ENCODE results near the gene ODAD2.

ODAD2 gene

DNA sequence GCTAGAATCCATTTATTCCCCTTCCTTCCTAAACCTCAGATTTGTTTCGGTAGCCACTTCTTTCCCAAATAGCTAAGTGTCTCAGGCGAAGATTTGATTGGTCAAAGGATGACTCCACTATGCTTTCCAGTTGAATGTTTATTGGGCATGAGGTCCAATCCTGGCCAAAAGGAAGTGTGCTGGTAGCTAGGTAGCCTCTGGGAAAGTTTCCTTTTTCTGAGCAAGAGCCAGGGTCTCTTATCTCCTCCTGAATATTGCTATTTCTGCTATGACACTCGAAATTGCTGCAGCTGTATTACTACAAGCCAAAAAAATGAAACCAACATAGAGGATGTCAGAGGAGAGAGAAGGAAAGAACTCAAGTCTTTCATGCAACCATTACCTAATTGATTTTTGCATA lies 199.8 kb downstream of the ODAD2 start:
- H3K36me3 ChIP-seq (ENCODE audit: control insufficient read depth, insufficient read depth, low read length) = no peaks in the 10 kb centered on the region
- no peak overlapping the region for H3K9ac ChIP-seq (ENCODE audit: low read depth, low read length)
- no peaks in the 10 kb centered on the region for H3K4me1 ChIP-seq (ENCODE audit: control insufficient read depth, insufficient read depth, low read length)
- H3K9me3 ChIP-seq (ENCODE audit: control insufficient read depth, insufficient read depth, low read length) = no peaks in the 10 kb centered on the region
- H3K4me3 ChIP-seq (ENCODE audit: low read depth, low read length) = no peak overlapping the region
- no peaks in the 10 kb centered on the region for H3K27me3 ChIP-seq (ENCODE audit: control insufficient read depth, insufficient read depth, low read length)

DNA sequence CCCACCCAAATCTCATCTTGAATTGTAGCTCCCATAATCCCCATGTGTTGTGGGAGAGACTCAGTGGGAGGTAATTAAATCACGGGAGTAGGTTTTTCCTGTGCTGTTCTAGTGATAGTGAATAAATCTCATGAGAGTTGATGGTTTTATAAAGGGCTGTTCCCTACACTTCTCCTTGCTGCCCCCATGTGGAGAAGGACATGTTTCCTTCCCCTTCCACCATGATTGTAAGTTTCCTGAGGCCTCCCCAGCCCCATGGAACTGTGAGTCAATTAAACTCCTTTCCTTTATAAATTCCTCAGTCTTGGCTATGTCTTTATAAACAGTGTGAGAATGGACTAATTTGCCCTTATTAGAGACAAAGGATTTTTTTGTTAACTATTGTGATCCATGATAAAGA lies 204.7 kb downstream of the ODAD2 start:
- no peak overlapping the region for H3K9ac ChIP-seq (ENCODE audit: low read depth, low read length)
- no peak overlapping the region for H3K4me3 ChIP-seq (ENCODE audit: low read depth, low read length)
- no peaks in the 10 kb centered on the region for H3K9me3 ChIP-seq (ENCODE audit: control insufficient read depth, insufficient read depth, low read length)
- H3K27me3 ChIP-seq (ENCODE audit: control insufficient read depth, insufficient read depth, low read length) = no peaks in the 10 kb centered on the region
- no peaks in the 10 kb centered on the region for H3K4me1 ChIP-seq (ENCODE audit: control insufficient read depth, insufficient read depth, low read length)
- no peaks in the 10 kb centered on the region for H3K36me3 ChIP-seq (ENCODE audit: control insufficient read depth, insufficient read depth, low read length)

DNA sequence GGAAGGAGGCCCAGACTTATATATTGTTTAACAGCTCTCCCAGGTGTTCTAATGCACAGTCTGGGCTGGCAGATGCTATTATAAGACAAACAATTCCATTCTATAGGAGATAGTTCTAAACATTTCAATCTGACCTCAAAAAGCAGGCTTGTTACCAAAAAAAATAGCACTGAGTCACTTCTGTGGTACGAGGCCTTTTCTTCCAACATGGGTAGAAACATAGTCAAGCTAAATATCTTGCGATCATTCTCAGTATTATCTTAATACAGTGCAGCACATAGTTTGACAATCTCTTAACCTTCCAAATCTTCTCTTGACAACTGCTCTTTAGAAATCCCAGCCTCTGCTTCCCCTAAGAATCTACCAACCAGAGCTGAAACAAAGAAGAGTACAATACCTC lies 206.7 kb downstream of the ODAD2 start:
- H3K27me3 ChIP-seq (ENCODE audit: control insufficient read depth, insufficient read depth, low read length) = no peaks in the 10 kb centered on the region
- no peak overlapping the region for H3K9ac ChIP-seq (ENCODE audit: low read depth, low read length)
- H3K9me3 ChIP-seq (ENCODE audit: control insufficient read depth, insufficient read depth, low read length) = no peaks in the 10 kb centered on the region
- peaks cover 6% of the 10 kb centered on the region for H3K4me1 ChIP-seq (ENCODE audit: control insufficient read depth, insufficient read depth, low read length)
- H3K4me3 ChIP-seq (ENCODE audit: low read depth, low read length) = no peak overlapping the region
- no peaks in the 10 kb centered on the region for H3K36me3 ChIP-seq (ENCODE audit: control insufficient read depth, insufficient read depth, low read length)

DNA sequence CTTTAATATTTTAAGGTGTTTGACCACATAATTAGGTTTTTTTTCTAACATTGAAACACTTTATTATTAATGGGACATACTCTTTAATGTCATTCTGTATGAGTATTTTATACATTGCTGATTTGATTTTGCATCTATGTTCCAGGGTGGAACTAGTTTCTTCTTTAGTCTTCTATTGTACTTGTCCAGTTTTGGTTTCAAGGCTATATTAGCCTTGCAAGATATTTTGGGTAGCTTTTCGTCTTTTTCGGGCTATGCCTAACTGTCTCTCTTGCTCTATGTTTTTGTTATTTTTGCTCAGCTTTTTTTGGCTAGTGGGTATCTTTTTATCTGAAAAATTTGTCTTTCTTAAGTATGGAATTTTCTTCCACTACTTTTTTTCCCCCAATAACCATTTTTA lies 214.6 kb downstream of the ODAD2 start:
- no peaks in the 10 kb centered on the region for H3K36me3 ChIP-seq (ENCODE audit: control insufficient read depth, insufficient read depth, low read length)
- no peaks in the 10 kb centered on the region for H3K27me3 ChIP-seq (ENCODE audit: control insufficient read depth, insufficient read depth, low read length)
- no peak overlapping the region for H3K4me3 ChIP-seq (ENCODE audit: low read depth, low read length)
- H3K4me1 ChIP-seq (ENCODE audit: control insufficient read depth, insufficient read depth, low read length) = peaks cover 6% of the 10 kb centered on the region
- H3K9ac ChIP-seq (ENCODE audit: low read depth, low read length) = no peak overlapping the region
- no peaks in the 10 kb centered on the region for H3K9me3 ChIP-seq (ENCODE audit: control insufficient read depth, insufficient read depth, low read length)

DNA sequence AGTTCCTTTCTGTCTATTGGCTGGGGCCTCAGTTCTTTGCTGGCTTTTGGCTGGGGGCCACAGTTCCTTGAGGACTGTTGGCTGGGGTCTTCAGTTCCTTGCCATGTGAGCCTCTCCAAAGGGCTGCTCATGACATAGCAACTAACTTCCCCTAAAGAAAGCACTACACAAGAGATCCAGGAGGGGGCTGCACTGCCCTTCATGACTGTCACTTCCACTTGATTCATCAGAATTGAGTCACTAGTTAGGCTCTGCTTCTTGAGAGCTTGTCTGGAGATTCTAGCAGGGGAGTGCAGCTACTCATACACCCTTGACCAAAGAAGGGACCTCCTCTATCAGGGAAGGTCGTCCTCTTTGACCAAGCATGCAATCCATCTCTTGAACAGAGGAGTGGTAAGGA lies 215.2 kb downstream of the ODAD2 start:
- no peaks in the 10 kb centered on the region for H3K36me3 ChIP-seq (ENCODE audit: control insufficient read depth, insufficient read depth, low read length)
- peaks cover 3% of the 10 kb centered on the region for H3K4me1 ChIP-seq (ENCODE audit: control insufficient read depth, insufficient read depth, low read length)
- no peak overlapping the region for H3K9ac ChIP-seq (ENCODE audit: low read depth, low read length)
- no peaks in the 10 kb centered on the region for H3K9me3 ChIP-seq (ENCODE audit: control insufficient read depth, insufficient read depth, low read length)
- H3K27me3 ChIP-seq (ENCODE audit: control insufficient read depth, insufficient read depth, low read length) = no peaks in the 10 kb centered on the region
- H3K4me3 ChIP-seq (ENCODE audit: low read depth, low read length) = no peak overlapping the region

DNA sequence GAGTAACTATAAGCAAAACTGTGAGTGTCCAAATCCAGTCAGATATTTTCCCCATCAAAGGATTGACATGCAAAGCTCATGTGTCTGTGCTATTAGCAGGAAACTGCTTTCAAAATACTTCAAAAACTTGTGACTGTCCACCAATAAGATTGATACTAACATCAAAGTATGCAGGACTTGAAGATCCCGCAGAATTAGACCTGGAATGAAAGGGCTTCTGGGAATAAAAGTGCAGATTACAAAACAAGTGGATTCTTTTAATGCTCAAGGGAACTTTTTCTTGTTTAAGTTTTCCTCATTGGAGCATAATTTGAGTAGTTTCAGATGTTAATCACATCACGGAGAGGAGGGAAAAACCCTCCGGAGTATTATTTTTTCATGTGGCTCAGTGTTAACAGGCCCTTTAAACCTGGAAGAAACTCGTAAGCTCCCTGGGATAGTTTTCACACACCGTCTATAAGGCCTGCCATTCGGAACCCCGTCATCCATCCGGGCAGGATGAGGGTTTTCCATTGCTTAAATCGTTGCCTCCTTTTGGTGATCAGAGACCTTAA lies 219.3 kb downstream of the ODAD2 start:
- Histone ChIP-seq H3K4me3 (ENCODE audit: low read depth, low read length) (no peak overlapping the region), H3K9me3 (ENCODE audit: control insufficient read depth, insufficient read depth, low read length) (no peaks in the 10 kb centered on the region), H3K27me3 (ENCODE audit: control insufficient read depth, insufficient read depth, low read length) (no peaks in the 10 kb centered on the region), H3K36me3 (ENCODE audit: control insufficient read depth, insufficient read depth, low read length) (no peaks in the 10 kb centered on the region), H3K9ac (ENCODE audit: low read depth, low read length) (no peak overlapping the region), H3K4me1 (ENCODE audit: control insufficient read depth, insufficient read depth, low read length) (peaks cover 6% of the 10 kb centered on the region)

DNA sequence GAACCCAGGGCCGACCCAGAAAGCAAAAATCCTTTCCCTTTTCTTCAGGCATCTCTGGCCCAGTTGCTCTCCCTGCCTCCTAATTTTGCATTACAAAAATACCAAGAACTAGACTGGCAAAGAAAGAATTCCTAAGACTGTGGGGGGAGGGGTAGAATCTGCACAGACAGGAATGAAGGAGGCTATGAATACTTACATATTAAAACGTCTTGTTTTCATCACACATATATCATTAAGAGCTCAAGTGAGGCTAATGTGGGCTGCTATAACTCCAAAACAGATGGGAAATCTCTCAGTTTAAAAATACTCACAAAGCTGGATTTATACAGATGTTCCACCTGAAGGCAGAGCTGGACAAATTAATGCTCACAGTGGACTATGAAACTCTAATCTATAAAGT lies 224.0 kb downstream of the ODAD2 start:
- Histone ChIP-seq H3K4me3 (ENCODE audit: low read depth, low read length) (no peak overlapping the region), H3K27me3 (ENCODE audit: control insufficient read depth, insufficient read depth, low read length) (no peaks in the 10 kb centered on the region), H3K36me3 (ENCODE audit: control insufficient read depth, insufficient read depth, low read length) (no peaks in the 10 kb centered on the region), H3K9me3 (ENCODE audit: control insufficient read depth, insufficient read depth, low read length) (no peaks in the 10 kb centered on the region), H3K9ac (ENCODE audit: low read depth, low read length) (no peak overlapping the region), H3K4me1 (ENCODE audit: control insufficient read depth, insufficient read depth, low read length) (peaks cover 7% of the 10 kb centered on the region)

DNA sequence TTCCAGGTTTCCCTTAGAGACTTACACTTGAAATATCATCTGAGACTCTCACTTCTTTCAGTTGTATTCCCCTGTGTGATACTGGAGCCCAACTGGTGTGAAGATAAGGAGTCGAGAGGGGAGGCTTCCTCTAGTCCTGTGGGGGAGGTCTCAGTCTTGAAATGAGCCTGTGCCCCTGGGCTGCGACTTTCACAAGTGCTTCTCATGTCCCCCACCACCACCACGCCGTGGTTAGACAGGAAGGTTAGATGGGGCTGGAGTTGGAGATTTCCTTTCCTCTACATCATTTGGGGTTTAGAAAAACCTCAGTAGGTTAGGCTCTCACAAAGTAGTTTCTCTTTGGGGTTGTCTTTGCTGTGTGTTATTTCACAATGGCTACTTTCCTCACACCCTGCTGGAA lies 227.6 kb downstream of the ODAD2 start:
- Histone ChIP-seq H3K9me3 (ENCODE audit: control insufficient read depth, insufficient read depth, low read length) (no peaks in the 10 kb centered on the region), H3K36me3 (ENCODE audit: control insufficient read depth, insufficient read depth, low read length) (no peaks in the 10 kb centered on the region), H3K4me1 (ENCODE audit: control insufficient read depth, insufficient read depth, low read length) (peaks cover 7% of the 10 kb centered on the region), H3K9ac (ENCODE audit: low read depth, low read length) (no peak overlapping the region), H3K4me3 (ENCODE audit: low read depth, low read length) (no peak overlapping the region), H3K27me3 (ENCODE audit: control insufficient read depth, insufficient read depth, low read length) (no peaks in the 10 kb centered on the region)

DNA sequence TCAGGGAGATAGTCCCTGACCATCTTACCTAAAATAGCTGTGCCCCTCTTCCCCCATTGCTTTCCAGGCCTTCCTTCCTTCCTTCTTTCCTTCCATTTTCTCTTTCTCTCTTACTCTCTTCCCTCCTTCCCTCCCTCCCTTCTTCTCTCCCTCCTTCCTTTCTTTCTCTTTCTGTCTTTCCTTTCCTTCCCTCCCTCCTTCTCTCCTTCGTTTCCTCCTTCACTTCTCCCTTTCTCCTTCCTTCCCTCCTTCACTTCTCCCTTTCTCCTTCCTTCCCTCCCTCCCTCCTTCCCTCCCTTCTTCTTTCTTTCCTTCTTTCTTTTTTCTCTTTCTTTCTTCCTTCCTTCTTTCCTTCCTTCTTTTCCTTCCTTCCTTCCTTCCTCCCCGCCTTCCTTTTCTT lies 228.7 kb downstream of the ODAD2 start:
- Histone ChIP-seq H3K9me3 (ENCODE audit: control insufficient read depth, insufficient read depth, low read length) (no peaks in the 10 kb centered on the region), H3K27me3 (ENCODE audit: control insufficient read depth, insufficient read depth, low read length) (no peaks in the 10 kb centered on the region), H3K4me3 (ENCODE audit: low read depth, low read length) (no peak overlapping the region), H3K36me3 (ENCODE audit: control insufficient read depth, insufficient read depth, low read length) (no peaks in the 10 kb centered on the region), H3K9ac (ENCODE audit: low read depth, low read length) (no peak overlapping the region), H3K4me1 (ENCODE audit: control insufficient read depth, insufficient read depth, low read length) (peaks cover 7% of the 10 kb centered on the region)
